GM19099 (cell line): ENCODE results near the gene CDH23.

Experiments
- POLR2A ChIP-seq: IDR thresholded peaks from 3 replicates; pipeline ENCODE4 v1.6.1; 2011; ENCODE audit warnings: low read depth; ENCODE audit not compliant: insufficient read length; ENCODE audit errors: extremely low read depth

The CDH23 gene

DNA sequence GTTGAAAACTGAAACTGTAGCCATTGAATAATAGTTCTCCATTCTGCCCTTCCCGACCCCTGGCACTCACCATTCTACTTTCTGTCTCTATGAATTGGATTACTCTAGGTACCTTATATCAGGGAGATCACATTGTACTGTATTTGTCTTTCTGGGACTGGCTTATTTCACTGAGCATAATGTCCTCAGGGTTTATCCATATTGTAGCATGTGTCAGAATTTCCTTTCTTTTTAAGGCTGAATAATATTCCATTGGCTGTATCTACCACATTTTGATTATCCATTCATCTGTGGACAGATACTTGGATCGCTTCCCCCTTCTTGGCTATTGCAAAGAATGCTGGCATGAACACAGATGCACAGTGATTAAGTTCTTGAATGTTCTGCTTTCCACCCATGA, 107.4 kb downstream of the CDH23 start:
- no peak for TF ChIP-seq POLR2A

DNA sequence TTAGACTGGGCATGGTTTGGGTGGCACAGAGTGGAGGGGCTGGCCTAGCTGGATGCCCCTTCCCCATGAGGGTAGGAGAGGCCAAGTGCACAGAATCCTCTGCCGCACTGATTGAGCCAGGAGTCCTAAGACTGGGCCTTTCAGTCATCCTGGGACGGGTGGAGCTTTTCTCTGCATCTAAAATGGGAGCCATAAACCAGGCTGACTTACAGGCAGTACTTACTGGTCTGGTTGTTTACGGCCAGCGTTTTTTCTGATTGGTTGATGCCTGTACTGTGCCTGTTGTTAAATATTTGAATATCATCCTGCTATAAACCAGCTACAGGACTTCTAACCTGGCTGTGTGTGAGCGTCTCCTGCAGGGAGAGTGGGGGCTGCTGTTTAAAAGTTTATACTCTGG, 107.8 kb downstream of the CDH23 start:
- TF ChIP-seq POLR2A: no peak

DNA sequence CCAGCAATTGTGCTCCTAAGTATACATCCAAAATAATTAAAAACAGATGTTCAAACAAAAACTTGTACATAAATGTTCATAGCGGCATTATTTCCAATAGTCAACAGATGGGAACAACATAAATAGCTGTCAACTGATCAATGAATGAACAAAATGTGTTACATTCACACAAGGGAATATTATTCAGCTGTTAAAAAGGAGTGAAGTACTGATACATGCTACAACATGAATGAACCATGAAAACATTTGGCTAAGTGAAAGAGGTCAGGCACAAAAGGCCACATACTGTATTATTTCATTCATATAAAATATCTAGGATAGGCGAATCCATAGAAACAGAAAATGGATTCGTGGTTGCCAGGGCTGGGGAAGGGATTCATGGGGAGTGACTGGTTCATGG, 109.1 kb downstream of the CDH23 start:
- TF ChIP-seq POLR2A: no peak

DNA sequence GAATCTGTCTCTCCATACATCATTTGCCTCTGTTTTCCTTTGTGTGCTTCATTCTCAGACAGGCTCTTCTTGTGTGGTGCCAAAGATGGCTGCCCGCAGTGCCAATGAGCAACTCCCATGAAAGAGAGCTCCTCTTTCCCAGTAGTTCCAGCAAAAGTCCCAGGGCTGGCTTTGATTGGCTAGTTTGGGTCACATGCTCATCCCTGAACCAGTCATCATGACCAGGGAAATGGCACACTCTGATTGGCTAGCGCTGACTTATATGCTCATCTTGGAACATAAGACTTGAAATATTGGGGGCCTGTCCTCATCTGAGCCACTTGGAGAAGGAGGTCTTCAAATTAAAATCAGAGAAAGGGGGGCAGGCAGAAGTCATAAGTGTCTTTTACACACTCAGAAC, 112.7 kb downstream of the CDH23 start:
- no peak for TF ChIP-seq POLR2A

DNA sequence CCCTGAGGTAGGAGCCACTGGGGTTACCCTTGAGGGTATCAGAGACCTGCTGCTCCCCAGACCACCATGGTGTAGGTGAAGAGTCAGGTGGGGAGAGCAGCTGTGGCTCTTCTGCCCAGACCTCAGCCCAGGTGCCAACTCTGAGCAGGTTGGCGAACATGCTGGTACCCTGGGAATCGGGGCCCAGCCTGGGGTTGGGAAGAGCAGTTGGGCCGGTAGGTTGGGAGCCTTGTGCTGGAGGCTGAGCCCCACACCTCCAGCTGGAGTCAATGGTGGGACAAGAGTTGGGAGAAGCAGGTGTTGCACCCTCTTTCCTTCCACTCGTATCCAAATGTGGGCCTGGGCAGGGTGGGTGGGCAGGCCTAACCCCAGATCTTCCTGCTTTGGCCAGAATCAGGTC, 114.5 kb downstream of the CDH23 start:
- TF ChIP-seq POLR2A: no peak

DNA sequence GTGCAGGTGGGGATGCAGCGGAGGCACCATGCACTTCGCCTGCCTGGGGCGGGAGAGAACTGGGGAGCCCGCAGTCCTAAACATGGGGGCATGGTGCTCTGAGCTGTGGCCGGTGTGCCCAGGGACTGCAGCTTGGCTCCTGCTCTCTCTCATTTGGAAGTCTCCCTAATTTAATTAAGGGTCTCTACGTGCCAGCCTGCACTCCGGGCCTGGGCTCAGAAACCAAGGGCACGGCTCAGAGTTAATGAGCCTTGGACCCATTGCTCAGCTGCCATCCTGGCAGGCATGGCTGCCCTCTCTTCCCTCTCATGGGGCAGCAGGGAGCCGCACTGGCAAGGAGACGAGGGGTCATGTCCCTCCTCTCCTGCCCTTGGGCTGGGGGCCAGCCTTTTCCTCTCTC, 115.6 kb downstream of the CDH23 start:
- TF ChIP-seq POLR2A: no peak

DNA sequence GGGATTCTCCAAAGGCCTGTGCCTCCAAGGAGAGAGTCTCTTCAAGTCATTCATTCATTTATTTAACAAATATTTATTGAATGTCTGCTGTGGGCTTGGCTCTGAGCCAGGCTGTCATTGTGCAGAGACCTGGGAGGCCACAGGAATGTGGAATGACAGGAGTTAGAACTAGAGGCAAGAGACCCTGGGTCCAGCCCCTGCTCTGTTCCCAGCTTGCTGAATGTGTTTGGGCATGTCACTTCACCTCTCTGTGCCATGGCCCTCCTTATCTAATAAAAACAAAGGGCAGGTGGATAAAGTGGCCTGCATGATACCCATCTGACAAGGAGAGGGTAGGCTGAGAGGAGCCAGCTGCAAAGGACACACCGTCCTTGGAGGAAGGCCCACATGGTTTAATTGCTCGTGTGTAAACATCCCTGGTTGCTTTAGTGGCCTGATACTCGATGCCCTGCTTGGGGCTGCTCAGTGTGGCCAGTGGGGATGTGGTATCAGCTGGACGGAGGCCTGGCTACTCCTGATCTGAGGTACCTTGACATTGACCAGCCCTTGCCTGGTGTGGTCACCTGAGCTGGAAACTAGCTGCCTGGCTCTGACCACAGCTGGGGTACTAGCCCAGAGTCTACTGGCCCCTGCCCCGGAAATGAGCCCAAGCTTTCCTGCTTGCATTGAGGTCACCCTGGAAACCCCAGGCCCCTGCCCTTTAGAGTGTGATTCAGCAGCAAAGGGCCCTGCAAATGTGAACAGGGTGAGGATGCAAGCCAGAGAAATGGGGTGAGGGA, 116.2 kb downstream of the CDH23 start:
- TF ChIP-seq POLR2A: no peak

DNA sequence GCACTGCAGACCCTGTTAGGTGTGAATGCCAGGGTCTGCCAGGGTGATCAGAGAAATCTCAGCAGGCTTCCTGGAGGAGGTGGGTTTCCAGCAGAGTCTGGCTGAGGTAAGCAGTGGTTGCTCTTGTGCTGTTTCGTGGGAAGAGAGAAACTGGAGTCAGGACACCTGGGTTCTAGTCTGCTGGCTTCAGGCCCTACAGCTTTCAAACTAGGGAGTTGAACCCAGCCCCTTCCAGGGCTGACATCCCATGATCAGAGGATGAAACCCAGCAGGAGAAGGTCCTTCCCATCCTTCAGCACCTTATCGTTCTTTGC, 116.8 kb downstream of the CDH23 start:
- TF ChIP-seq POLR2A: no peak

DNA sequence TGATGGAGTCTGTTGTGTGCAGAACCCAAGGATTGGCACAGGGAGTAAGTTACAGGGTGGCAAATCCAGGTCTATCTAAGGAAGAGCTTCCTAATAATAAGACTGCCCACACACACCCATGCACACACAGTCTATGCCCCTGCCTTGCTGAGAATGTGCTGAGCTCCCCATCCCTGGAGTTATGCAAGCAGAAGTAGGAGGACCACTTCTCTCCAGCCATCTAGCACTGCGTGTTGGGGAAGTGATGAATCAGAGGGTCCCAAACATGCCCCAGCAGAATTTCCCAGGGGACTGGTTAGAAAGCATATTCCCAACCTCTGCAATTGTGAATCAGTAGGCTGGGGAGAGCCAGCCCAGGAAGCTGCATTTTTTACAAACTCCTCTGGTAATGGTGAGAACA, 117.2 kb downstream of the CDH23 start:
- TF ChIP-seq POLR2A: no peak

DNA sequence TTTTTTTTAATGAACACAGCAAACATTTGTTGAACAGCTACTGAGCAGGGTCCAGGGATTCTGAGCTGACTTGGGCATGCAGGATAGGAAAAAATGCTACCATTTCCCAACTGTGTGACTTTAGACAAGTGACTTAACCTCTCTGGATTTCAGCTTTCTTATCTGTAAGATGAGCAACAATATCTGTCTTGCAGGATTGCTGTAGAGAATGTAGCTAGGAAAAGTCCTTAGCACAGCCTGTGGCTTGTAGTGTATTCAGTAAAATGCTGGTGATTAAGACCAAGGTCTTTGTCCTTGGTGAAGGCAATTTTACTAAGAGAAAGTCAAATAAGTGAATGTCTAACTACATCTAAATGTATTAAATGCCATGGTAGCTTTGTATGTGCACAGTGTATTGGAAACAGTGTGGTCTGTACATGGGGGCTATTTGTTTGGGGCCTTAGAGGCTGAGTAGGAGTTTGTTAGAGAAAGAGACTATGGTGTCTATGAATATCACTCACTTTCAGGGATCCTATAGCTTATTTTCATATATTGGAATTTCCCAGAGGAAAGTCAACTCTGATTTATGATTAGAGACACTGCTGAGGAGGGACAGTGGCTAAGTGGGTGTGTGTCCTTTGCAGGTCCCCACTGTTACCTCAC, 118.9 kb downstream of the CDH23 start:
- TF ChIP-seq POLR2A: no peak

DNA sequence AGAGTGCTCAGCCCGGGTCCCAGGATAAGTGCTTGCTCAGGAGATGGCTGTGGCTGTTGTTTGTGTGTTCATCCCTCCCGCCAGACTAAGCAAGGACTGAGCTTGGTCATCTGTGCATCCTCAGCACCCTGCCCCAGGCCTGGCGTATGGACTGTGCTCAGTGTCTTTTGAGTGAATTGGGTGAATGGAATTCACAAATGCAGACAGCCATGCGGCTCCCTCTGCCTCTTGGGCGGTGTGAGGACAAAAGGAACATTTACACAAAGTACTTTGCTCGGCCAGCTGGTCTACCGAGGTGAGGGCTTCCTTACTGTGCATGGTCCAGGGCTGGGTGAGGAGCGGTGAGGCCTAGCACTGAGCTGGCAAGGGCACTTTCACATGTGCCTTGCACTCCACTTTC, 120.2 kb downstream of the CDH23 start:
- TF ChIP-seq POLR2A: no peak

DNA sequence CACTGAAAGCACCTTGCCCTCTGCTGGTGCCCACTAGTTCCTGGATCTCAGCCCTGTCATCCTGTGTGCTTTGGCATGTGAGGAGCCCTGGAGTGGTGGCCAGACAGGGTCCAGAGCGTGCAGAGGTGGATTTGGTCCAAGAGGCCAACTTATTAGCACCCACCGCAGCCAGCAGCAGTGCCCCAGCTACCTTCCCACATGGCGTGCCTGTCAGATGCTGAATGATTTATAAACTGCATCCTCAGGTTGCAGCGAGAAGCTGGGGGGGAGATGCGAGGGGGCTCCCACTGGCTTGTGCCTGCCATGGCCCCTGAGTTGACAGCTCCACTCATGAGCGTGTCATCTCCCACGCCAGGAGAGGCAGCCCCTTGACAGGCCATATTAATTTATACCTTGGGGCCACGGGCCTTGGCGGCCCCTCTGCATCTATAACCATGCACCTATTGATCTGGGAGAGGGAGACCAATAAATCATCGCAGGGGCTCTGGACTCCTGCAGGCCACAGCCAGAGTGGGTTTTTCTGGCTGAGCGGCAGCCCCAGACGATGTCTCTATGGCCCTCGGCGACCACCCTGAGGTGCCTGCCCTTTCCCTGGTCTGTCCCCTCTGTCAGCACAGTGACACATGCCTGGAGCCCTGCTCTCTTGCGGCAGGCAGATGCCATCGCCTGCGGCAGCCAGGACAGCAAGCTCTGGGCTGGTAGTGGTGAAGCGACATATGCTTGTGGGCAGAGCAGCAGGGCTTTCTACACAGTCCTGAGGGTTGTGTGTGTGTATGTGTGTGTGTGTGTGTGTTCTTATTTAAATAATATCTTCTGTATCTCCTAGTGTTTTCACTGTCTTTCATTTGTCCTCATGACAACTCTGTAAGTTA, 120.8 kb downstream of the CDH23 start:
- TF ChIP-seq POLR2A: no peak

DNA sequence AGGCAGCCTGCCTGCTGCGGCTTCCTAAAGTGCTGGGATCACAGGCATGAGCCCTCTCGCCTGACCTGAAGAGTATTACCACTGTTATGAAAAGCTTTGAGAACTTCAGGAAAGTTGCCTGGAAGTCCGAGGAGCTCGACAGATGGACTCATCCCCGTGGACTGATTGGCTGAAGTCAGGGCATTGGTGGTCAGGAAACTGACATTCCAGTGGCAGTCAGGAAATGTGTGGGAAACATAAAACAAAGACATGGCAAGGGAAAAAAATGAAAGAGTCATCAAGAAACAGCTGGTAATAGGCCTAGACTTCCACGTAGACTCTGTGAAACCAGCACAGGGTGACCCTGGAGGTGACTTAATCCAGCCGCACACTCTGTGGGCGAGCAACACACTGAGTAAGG, 123.3 kb downstream of the CDH23 start:
- TF ChIP-seq POLR2A: no peak

DNA sequence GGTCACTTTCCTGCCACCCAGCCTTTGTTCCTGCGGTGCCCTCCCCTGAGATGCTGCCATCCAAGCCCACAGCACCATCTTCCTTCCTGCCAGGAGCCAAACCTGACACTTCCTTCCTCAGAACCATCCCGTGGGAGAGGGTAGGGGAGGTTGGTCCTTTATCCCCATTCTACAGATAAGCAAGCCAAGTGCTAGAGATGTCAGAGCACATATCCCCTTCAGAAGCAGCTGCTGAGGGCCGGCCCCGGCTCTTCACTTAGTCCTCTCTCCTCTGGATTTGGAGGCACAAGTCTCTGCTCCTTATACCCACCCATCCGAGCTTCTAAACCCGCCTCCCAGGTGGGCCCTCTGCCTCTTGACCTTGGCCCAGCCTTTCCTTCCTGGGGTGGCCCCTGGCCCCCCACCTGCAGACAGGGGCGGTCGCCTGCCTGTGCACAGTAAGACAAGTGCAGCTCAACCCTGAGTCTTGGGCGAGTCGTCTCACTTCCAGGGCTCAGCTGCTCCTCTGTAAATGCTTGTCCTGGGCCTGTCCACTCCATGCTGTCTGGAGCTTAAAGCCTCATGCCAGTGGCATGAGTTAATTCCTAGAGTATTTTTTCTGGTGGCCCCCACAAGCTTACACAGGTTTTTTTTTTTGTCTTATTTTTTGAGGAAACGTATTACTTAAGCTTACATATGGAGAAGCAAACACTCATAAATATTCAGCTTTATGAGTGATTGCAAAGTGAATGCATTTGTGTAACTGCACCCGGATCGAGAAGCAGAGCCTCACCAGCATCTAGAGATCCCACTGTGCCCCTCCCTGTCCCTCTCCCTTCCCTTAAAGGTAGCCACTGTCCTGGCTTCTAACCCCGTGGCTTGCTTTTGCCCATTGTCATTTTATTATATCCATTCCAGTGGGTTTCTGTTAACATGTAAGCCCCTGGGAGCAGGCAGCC, 125.1 kb downstream of the CDH23 start:
- no peak for TF ChIP-seq POLR2A
